T-helper 2 cell treated with Interferon-gamma antibody and Interleukin-4, amounts not matched to agents 5 μg/mL and 100 μg/mL, for 36 hours (primary cell): ENCODE measurements around the gene OR11G2.
"Not testable (repeated sequence)": the region's sequence is repeated elsewhere in the genome, so short reads cannot be mapped to it uniquely, and the experiment has no call there.

Experiments used
- DNase-seq: peaks from one replicate; pipeline ENCODE4 v3.0.0; 2021; ENCODE audit warnings: low spot score
- H3K27ac Mint-ChIP-seq: one replicate; pipeline ENCODE4 v1.8.0; 2021; ENCODE audit warnings: mild to moderate bottlenecking, mixed read lengths
- H3K27me3 Mint-ChIP-seq: one replicate; pipeline ENCODE4 v1.8.0; 2021; ENCODE audit warnings: low read depth, mixed read lengths
- H3K36me3 Mint-ChIP-seq: one replicate; pipeline ENCODE4 v1.8.0; 2021; ENCODE audit warnings: low read depth, mixed read lengths
- H3K4me1 Mint-ChIP-seq: one replicate; pipeline ENCODE4 v1.8.0; 2021; ENCODE audit warnings: low read depth, mixed read lengths
- H3K4me3 Mint-ChIP-seq: one replicate; pipeline ENCODE4 v1.8.0; 2022; ENCODE audit warnings: mild to moderate bottlenecking, moderate library complexity, mixed read lengths
- H3K9me3 Mint-ChIP-seq: one replicate; pipeline ENCODE4 v1.8.0; 2021; ENCODE audit warnings: mixed read lengths

The OR11G2 gene

GRCh38 chr14:20195170-20195569 lies 4.5 kb downstream of the OR11G2 start:
- DNase-seq, H3K27me3 Mint-ChIP-seq, H3K4me1 Mint-ChIP-seq, H3K4me3 Mint-ChIP-seq, H3K9me3 Mint-ChIP-seq, H3K27ac Mint-ChIP-seq, H3K36me3 Mint-ChIP-seq: not testable (repeated sequence)

DNA sequence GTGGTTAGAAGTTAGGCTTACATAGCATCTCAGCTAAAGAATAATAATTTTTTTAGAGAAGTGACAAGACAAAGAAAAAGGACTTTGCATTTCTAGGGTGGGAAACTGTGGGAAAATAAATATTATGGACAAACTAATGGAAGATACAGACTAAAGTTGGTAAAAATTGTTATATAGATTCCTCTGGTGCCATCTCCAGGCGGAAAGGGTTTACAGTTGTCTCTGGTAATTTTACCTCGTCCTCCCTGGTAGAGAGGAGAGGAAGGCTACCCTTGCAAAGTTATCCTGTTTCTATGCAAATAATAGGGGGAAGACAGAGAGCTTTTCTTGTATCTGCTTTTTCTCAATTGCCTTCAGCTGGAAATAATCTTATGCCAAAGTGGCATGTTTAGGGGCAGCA lies 5.2 kb downstream of the OR11G2 start:
- H3K27me3 Mint-ChIP-seq, result no peaks in the 10 kb centered on the region
- no peak for DNase-seq
- H3K9me3 Mint-ChIP-seq, result no peaks in the 10 kb centered on the region
- no peaks in the 10 kb centered on the region for H3K4me1 Mint-ChIP-seq
- H3K4me3 Mint-ChIP-seq, result no peak overlapping the region
- H3K36me3 Mint-ChIP-seq, result no peaks in the 10 kb centered on the region
- no peak overlapping the region for H3K27ac Mint-ChIP-seq

DNA sequence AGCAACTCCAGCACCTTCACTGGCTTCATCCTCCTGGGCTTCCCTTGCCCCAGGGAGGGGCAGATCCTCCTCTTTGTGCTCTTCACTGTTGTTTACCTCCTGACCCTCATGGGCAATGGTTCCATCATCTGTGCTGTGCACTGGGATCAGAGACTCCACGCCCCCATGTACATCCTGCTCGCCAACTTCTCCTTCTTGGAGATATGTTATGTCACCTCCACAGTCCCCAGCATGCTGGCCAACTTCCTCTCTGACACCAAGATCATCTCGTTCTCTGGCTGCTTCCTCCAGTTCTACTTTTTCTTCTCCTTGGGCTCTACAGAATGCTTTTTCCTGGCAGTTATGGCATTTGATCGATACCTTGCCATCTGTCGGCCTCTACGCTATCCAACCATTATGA lies 6.8 kb downstream of the OR11G2 start:
- Mint-ChIP-seq H3K4me1 (no peaks in the 10 kb centered on the region), H3K36me3 (no peaks in the 10 kb centered on the region), H3K9me3 (no peaks in the 10 kb centered on the region), H3K27me3 (no peaks in the 10 kb centered on the region), H3K27ac (no peak overlapping the region), H3K4me3 (no peak overlapping the region)
- no peak for DNase-seq

DNA sequence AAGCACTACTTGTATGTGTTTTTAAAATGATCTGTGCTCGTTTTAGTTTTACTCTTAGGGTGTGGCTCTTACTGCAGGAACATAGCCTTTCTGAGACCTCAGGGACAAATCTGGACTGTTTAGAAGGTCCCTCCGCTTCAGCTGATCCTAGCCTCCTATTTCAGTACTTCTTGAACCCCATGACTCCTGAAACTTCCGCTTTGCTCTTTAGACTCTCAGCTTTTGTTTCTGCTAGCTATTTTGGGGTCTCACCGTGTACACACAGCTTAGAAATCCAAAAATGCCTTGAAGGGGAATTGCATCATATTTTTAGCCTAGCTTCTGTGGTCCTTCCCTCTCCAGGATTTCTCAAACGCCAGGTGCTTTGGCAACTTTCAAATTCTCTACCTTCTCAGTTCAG lies 8.3 kb downstream of the OR11G2 start:
- Mint-ChIP-seq H3K9me3 (no peaks in the 10 kb centered on the region), H3K4me3 (no peak overlapping the region), H3K4me1 (no peaks in the 10 kb centered on the region), H3K27ac (no peak overlapping the region), H3K36me3 (no peaks in the 10 kb centered on the region), H3K27me3 (no peaks in the 10 kb centered on the region)
- DNase-seq, result no peak

DNA sequence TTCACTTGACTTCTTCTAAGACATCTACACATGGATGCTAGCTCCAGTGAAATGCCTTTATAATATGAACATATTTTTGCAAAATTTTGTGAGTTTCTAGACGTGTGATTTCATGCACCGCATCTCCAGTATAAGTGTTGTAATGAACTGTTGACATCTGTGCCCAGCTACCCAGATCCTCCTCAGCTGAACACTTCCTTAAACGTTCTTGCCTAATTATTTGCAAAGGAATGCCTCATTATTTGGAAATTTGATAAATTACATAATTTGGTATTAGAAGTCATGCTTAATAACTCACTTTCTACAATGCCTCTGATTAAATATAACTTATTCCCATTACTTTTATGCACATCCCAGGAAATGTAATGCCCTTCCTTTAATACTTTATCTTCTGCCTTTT lies 14.0 kb downstream of the OR11G2 start:
- Mint-ChIP-seq H3K9me3 (no peaks in the 10 kb centered on the region), H3K27me3 (no peaks in the 10 kb centered on the region), H3K4me3 (no peak overlapping the region), H3K36me3 (no peaks in the 10 kb centered on the region), H3K27ac (no peak overlapping the region), H3K4me1 (no peaks in the 10 kb centered on the region)
- DNase-seq, result no peak

DNA sequence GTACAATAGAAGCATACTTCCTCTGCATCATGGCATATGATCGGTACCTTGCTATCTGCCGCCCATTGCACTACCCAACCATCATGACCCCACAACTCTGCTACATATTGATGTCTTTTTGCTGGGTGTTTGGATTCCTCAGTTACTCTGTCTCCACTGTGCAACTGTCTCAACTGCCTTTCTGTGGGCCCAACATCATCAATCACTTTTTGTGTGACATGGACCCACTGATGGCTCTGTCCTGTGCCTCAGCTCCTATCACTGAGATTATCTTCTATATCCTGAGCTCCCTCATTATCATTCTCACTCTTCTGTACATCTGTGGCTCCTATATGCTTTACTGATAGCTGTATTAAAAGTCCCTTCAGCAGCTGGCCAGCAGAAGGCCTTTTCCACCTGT lies 18.9 kb downstream of the OR11G2 start:
- H3K36me3 Mint-ChIP-seq, result no peaks in the 10 kb centered on the region
- no peak overlapping the region for H3K27ac Mint-ChIP-seq
- H3K4me1 Mint-ChIP-seq, result no peaks in the 10 kb centered on the region
- DNase-seq, result no peak
- H3K27me3 Mint-ChIP-seq, result no peaks in the 10 kb centered on the region
- no peaks in the 10 kb centered on the region for H3K9me3 Mint-ChIP-seq
- H3K4me3 Mint-ChIP-seq, result no peak overlapping the region

DNA sequence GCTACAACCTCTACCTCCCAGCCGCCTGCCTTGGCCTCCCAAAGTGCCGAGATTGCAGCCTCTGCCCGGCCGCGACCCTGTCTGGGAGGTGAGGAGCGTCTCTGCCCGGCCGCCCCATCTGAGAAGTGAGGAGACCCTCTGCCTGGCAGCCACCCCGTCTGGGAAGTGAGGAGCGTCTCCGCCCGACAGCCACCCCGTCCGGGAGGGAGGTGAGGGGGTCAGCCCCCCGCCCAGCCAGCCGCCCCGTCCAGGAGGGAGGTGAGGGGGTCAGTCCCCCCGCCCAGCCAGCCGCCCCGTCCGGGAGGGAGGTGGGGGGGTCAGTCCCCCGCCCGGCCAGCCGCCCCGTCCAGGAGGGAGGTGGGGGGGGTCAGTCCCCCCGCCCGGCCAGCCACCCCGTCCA lies 21.7 kb downstream of the OR11G2 start:
- H3K36me3 Mint-ChIP-seq, H3K9me3 Mint-ChIP-seq, H3K4me3 Mint-ChIP-seq, H3K27ac Mint-ChIP-seq, DNase-seq, H3K27me3 Mint-ChIP-seq, H3K4me1 Mint-ChIP-seq: not testable (repeated sequence)

- H3K27me3 Mint-ChIP-seq, result no peaks in the 10 kb centered on the region
- no peak overlapping the region for H3K27ac Mint-ChIP-seq
- H3K9me3 Mint-ChIP-seq, result no peaks in the 10 kb centered on the region
- no peaks in the 10 kb centered on the region for H3K36me3 Mint-ChIP-seq
- H3K4me1 Mint-ChIP-seq, result no peaks in the 10 kb centered on the region
- H3K4me3 Mint-ChIP-seq, result no peak overlapping the region
- no peak for DNase-seq
Observed at GRCh38 chr14:20215196-20215595, 24.5 kb downstream of the OR11G2 start.

DNA sequence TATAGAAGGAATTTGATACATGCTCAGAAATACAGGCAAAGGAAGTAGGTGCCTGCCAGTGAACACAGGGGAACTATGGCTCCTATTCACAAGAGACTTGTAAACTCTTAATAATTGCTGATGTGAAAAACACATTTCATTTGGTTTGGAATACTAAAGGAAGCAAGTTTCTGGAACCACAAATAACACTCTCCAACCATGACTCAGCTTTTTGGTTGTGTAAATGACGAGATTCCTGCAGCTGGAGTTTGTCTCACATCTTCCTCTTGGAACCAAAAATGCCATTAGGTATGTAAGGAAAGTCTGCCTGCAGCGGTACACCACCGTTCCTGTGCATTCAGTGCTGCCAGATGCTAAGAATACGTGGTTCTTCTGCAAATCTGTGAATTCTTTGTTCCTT lies 28.3 kb downstream of the OR11G2 start:
- no peak for DNase-seq
- no peak overlapping the region for H3K27ac Mint-ChIP-seq
- H3K4me1 Mint-ChIP-seq, result no peaks in the 10 kb centered on the region
- no peak overlapping the region for H3K4me3 Mint-ChIP-seq
- no peaks in the 10 kb centered on the region for H3K27me3 Mint-ChIP-seq
- no peaks in the 10 kb centered on the region for H3K9me3 Mint-ChIP-seq
- H3K36me3 Mint-ChIP-seq, result no peaks in the 10 kb centered on the region

- no peak for DNase-seq
- Mint-ChIP-seq H3K4me1 (no peaks in the 10 kb centered on the region), H3K4me3 (no peak within 1 kb of the TSS), H3K9me3 (no peaks in the 10 kb centered on the region), H3K27me3 (no peaks in the 10 kb centered on the region), H3K27ac (no peak within 1 kb of the TSS), H3K36me3 (no peaks in the 10 kb centered on the region)
Observed at GRCh38 chr14:20223410-20223809, 32.7 kb downstream of the OR11G2 start, which contains the start of gene OR11H6. Gene OR11H6, plus strand, starts transcription at chr14:20223710. Its CDS starts 0 bp downstream, at chr14:20223710.

GRCh38 chr14:20228681-20229080 lies 38.0 kb downstream of the OR11G2 start, which contains the start of gene OR11H7:
Gene OR11H7, plus strand, starts transcription at chr14:20228981.
- DNase-seq, result no peak
- Mint-ChIP-seq H3K4me3 (no peak within 1 kb of the TSS), H3K36me3 (no peaks in the 10 kb centered on the region), H3K27ac (no peak within 1 kb of the TSS), H3K27me3 (no peaks in the 10 kb centered on the region), H3K9me3 (no peaks in the 10 kb centered on the region), H3K4me1 (no peaks in the 10 kb centered on the region)

- H3K4me1 Mint-ChIP-seq, H3K4me3 Mint-ChIP-seq, H3K9me3 Mint-ChIP-seq, H3K27ac Mint-ChIP-seq, DNase-seq, H3K36me3 Mint-ChIP-seq, H3K27me3 Mint-ChIP-seq: not testable (repeated sequence)
Observed at GRCh38 chr14:20235415-20235814, 44.7 kb downstream of the OR11G2 start.

- Mint-ChIP-seq H3K27me3 (no peaks in the 10 kb centered on the region), H3K27ac (no peak overlapping the region), H3K36me3 (no peaks in the 10 kb centered on the region), H3K4me1 (no peaks in the 10 kb centered on the region), H3K4me3 (no peak overlapping the region), H3K9me3 (peaks cover 6% of the 10 kb centered on the region)
- DNase-seq, result no peak
Observed at GRCh38 chr14:20247646-20248246, 57.0 kb downstream of the OR11G2 start.
